ENCODE measurements around the gene DOCK1.

The DOCK1 gene

GRCh38 chr10:127195571-127196281 lies 290.5 kb downstream of the DOCK1 start:
- H3K27me3 ChIP-seq (ENCODE audit: control insufficient read depth, insufficient read depth, low read length, poor library complexity, severe bottlenecking) = peaks cover 57% of the 10 kb centered on the region
- 1% methylated on average over 91 of the region's 91 CpGs for WGBS, 2 experiments
- no peak overlapping the region for H3K27ac ChIP-seq (ENCODE audit: insufficient read depth, low read depth, low read length, poor library complexity, severe bottlenecking)

GRCh38 chr10:127196282-127197153 lies 291.3 kb downstream of the DOCK1 start, which contains the start of gene INSYN2A:
INSYN2A (minus strand) TSS chr10:127196591; CDS start chr10:127176395, 20,196 bp downstream.
- Histone ChIP-seq H3K36me3 (ENCODE audit: control insufficient read depth, insufficient read depth, low read length) (no peaks in the 10 kb centered on the region), H3K4me1 (ENCODE audit: control insufficient read depth, insufficient read depth, low read length) (peaks cover 6% of the 10 kb centered on the region), H3K9me3 (ENCODE audit: control insufficient read depth, low read length) (no peaks in the 10 kb centered on the region), H3K27ac (ENCODE audit: insufficient read depth, low read depth, low read length, poor library complexity, severe bottlenecking) (no peak within 1 kb of the TSS), H3K27me3 (ENCODE audit: control insufficient read depth, insufficient read depth, low read length, poor library complexity, severe bottlenecking) (peaks cover 57% of the 10 kb centered on the region), H3K4me3 (ENCODE audit: insufficient read depth, low read depth, low read length) (peak within 1 kb of the TSS; percentile 46)
- WGBS, 2 experiments = 2% methylated on average over 58 to 80 of the region's 81 CpGs

More at GRCh38 chr10:127195571-127196281, 290.5 kb downstream of the DOCK1 start:
- Histone ChIP-seq H3K4me3 (ENCODE audit: insufficient read depth, low read depth, low read length) (peak overlapping the region; percentile 46), H3K9me3 (ENCODE audit: control insufficient read depth, low read length) (no peaks in the 10 kb centered on the region), H3K36me3 (ENCODE audit: control insufficient read depth, insufficient read depth, low read length) (no peaks in the 10 kb centered on the region), H3K4me1 (ENCODE audit: control insufficient read depth, insufficient read depth, low read length) (peaks cover 6% of the 10 kb centered on the region)

GRCh38 chr10:127197154-127197432 lies 291.9 kb downstream of the DOCK1 start:
- Histone ChIP-seq H3K27ac (ENCODE audit: insufficient read depth, low read depth, low read length, poor library complexity, severe bottlenecking) (no peak overlapping the region), H3K4me1 (ENCODE audit: control insufficient read depth, insufficient read depth, low read length) (peaks cover 6% of the 10 kb centered on the region), H3K4me3 (ENCODE audit: insufficient read depth, low read depth, low read length) (peak overlapping the region; percentile 35), H3K36me3 (ENCODE audit: control insufficient read depth, insufficient read depth, low read length) (no peaks in the 10 kb centered on the region), H3K9me3 (ENCODE audit: control insufficient read depth, low read length) (no peaks in the 10 kb centered on the region), H3K27me3 (ENCODE audit: control insufficient read depth, insufficient read depth, low read length, poor library complexity, severe bottlenecking) (peaks cover 57% of the 10 kb centered on the region)
- WGBS, 2 experiments = 39 to 56% methylated on average over 3 to 5 of the region's 5 CpGs

GRCh38 chr10:127198307-127198706 lies 293.1 kb downstream of the DOCK1 start:
- no peaks in the 10 kb centered on the region for H3K9me3 ChIP-seq (ENCODE audit: control insufficient read depth, low read length)
- 92% methylated on average over 5 of the region's 5 CpGs for WGBS, 2 experiments
- no peaks in the 10 kb centered on the region for H3K36me3 ChIP-seq (ENCODE audit: control insufficient read depth, insufficient read depth, low read length)
- peaks cover 47% of the 10 kb centered on the region for H3K27me3 ChIP-seq (ENCODE audit: control insufficient read depth, insufficient read depth, low read length, poor library complexity, severe bottlenecking)
- no peak overlapping the region for H3K4me3 ChIP-seq (ENCODE audit: insufficient read depth, low read depth, low read length)
- peaks cover 6% of the 10 kb centered on the region for H3K4me1 ChIP-seq (ENCODE audit: control insufficient read depth, insufficient read depth, low read length)
- H3K27ac ChIP-seq (ENCODE audit: insufficient read depth, low read depth, low read length, poor library complexity, severe bottlenecking) = no peak overlapping the region

- 94 to 100% methylated on average over 1 to 2 of the region's 2 CpGs for WGBS, 2 experiments
- Histone ChIP-seq H3K4me3 (ENCODE audit: insufficient read depth, low read depth, low read length) (no peak overlapping the region), H3K4me1 (ENCODE audit: control insufficient read depth, insufficient read depth, low read length) (peaks cover 6% of the 10 kb centered on the region), H3K27ac (ENCODE audit: insufficient read depth, low read depth, low read length, poor library complexity, severe bottlenecking) (no peak overlapping the region), H3K27me3 (ENCODE audit: control insufficient read depth, insufficient read depth, low read length, poor library complexity, severe bottlenecking) (peaks cover 43% of the 10 kb centered on the region), H3K36me3 (ENCODE audit: control insufficient read depth, insufficient read depth, low read length) (no peaks in the 10 kb centered on the region), H3K9me3 (ENCODE audit: control insufficient read depth, low read length) (no peaks in the 10 kb centered on the region)
These were observed 293.5 kb downstream of the DOCK1 start for GRCh38 chr10:127198721-127199120.

- no peak overlapping the region for H3K4me3 ChIP-seq (ENCODE audit: insufficient read depth, low read depth, low read length)
- no peaks in the 10 kb centered on the region for H3K9me3 ChIP-seq (ENCODE audit: control insufficient read depth, low read length)
- peaks cover 6% of the 10 kb centered on the region for H3K4me1 ChIP-seq (ENCODE audit: control insufficient read depth, insufficient read depth, low read length)
- H3K27ac ChIP-seq (ENCODE audit: insufficient read depth, low read depth, low read length, poor library complexity, severe bottlenecking) = no peak overlapping the region
- H3K27me3 ChIP-seq (ENCODE audit: control insufficient read depth, insufficient read depth, low read length, poor library complexity, severe bottlenecking) = peaks cover 24% of the 10 kb centered on the region
- H3K36me3 ChIP-seq (ENCODE audit: control insufficient read depth, insufficient read depth, low read length) = no peaks in the 10 kb centered on the region
- WGBS, 2 experiments = 92 to 97% methylated on average over 8 of the region's 8 CpGs
These were observed 295.4 kb downstream of the DOCK1 start for GRCh38 chr10:127200646-127201045.

GRCh38 chr10:127203067-127203466 lies 297.8 kb downstream of the DOCK1 start:
- WGBS, 2 experiments = 94 to 98% methylated on average over 5 to 7 of the region's 7 CpGs
- Histone ChIP-seq H3K4me1 (ENCODE audit: control insufficient read depth, insufficient read depth, low read length) (no peaks in the 10 kb centered on the region), H3K4me3 (ENCODE audit: insufficient read depth, low read depth, low read length) (no peak overlapping the region), H3K9me3 (ENCODE audit: control insufficient read depth, low read length) (no peaks in the 10 kb centered on the region), H3K27ac (ENCODE audit: insufficient read depth, low read depth, low read length, poor library complexity, severe bottlenecking) (no peak overlapping the region), H3K36me3 (ENCODE audit: control insufficient read depth, insufficient read depth, low read length) (no peaks in the 10 kb centered on the region), H3K27me3 (ENCODE audit: control insufficient read depth, insufficient read depth, low read length, poor library complexity, severe bottlenecking) (no peaks in the 10 kb centered on the region)

GRCh38 chr10:127207081-127207480 lies 301.9 kb downstream of the DOCK1 start:
- H3K4me3 ChIP-seq (ENCODE audit: insufficient read depth, low read depth, low read length) = no peak overlapping the region
- 88 to 91% methylated on average over 2 of the region's 2 CpGs for WGBS, 2 experiments
- no peaks in the 10 kb centered on the region for H3K36me3 ChIP-seq (ENCODE audit: control insufficient read depth, insufficient read depth, low read length)
- no peaks in the 10 kb centered on the region for H3K4me1 ChIP-seq (ENCODE audit: control insufficient read depth, insufficient read depth, low read length)
- no peak overlapping the region for H3K27ac ChIP-seq (ENCODE audit: insufficient read depth, low read depth, low read length, poor library complexity, severe bottlenecking)
- no peaks in the 10 kb centered on the region for H3K9me3 ChIP-seq (ENCODE audit: control insufficient read depth, low read length)
- no peaks in the 10 kb centered on the region for H3K27me3 ChIP-seq (ENCODE audit: control insufficient read depth, insufficient read depth, low read length, poor library complexity, severe bottlenecking)

- Histone ChIP-seq H3K27ac (ENCODE audit: insufficient read depth, low read depth, low read length, poor library complexity, severe bottlenecking) (no peak overlapping the region), H3K4me3 (ENCODE audit: insufficient read depth, low read depth, low read length) (no peak overlapping the region), H3K4me1 (ENCODE audit: control insufficient read depth, insufficient read depth, low read length) (peaks cover 4% of the 10 kb centered on the region), H3K27me3 (ENCODE audit: control insufficient read depth, insufficient read depth, low read length, poor library complexity, severe bottlenecking) (no peaks in the 10 kb centered on the region), H3K36me3 (ENCODE audit: control insufficient read depth, insufficient read depth, low read length) (no peaks in the 10 kb centered on the region), H3K9me3 (ENCODE audit: control insufficient read depth, low read length) (no peaks in the 10 kb centered on the region)
- WGBS, 2 experiments = 94 to 96% methylated on average over 7 of the region's 7 CpGs
These were observed 305.8 kb downstream of the DOCK1 start for GRCh38 chr10:127210936-127211466.

GRCh38 chr10:127215866-127216265 lies 310.6 kb downstream of the DOCK1 start:
- 16 to 18% methylated on average over 4 of the region's 4 CpGs for WGBS, 2 experiments
- no peaks in the 10 kb centered on the region for H3K36me3 ChIP-seq (ENCODE audit: control insufficient read depth, insufficient read depth, low read length)
- H3K27ac ChIP-seq (ENCODE audit: insufficient read depth, low read depth, low read length, poor library complexity, severe bottlenecking) = no peak overlapping the region
- peaks cover 3% of the 10 kb centered on the region for H3K9me3 ChIP-seq (ENCODE audit: control insufficient read depth, low read length)
- no peak overlapping the region for H3K4me3 ChIP-seq (ENCODE audit: insufficient read depth, low read depth, low read length)
- H3K4me1 ChIP-seq (ENCODE audit: control insufficient read depth, insufficient read depth, low read length) = peaks cover 11% of the 10 kb centered on the region
- no peaks in the 10 kb centered on the region for H3K27me3 ChIP-seq (ENCODE audit: control insufficient read depth, insufficient read depth, low read length, poor library complexity, severe bottlenecking)

Measured in ectodermal cell (in vitro differentiated cells).